K562 (cell line): ENCODE measurements around the gene UBXN6. TPM values are rescaled to one million over a fixed set of nuclear protein-coding genes. Genes with fewer than 3 reads are reported as not detected.

Source experiments
- ARNT ChIP-seq, 2 experiments: fragments of 450-650 bp; IDR thresholded peaks; 2 replicates each; pipeline ENCODE4 v1.6.1; 2016; ENCODE audit warnings: mild to moderate bottlenecking in 1 of 2
- ATF4 ChIP-seq: fragments of 450-650 bp; formaldehyde crosslinking; IDR thresholded peaks from 2 replicates; pipeline ENCODE4 v1.4.0; 2022; ENCODE audit warnings: mild to moderate bottlenecking, moderate library complexity
- GABPA ChIP-seq: fragments of 200-800 bp; sonication (Bioruptor generic); conservative IDR thresholded peaks from 2 replicates; pipeline ENCODE4 v1.6.1; 2016; ENCODE audit warnings: low read depth, missing genetic modification characterization, missing compliant biosample characterization
- NFYB ChIP-seq: IDR thresholded peaks from 2 replicates; pipeline ENCODE4 v1.6.1; 2011; ENCODE audit warnings: mild to moderate bottlenecking, moderate library complexity; ENCODE audit not compliant: insufficient read length; ENCODE audit errors: extremely low read depth
- PHTF2 ChIP-seq: fragments of 250-450 bp; sonication (Bioruptor Pico); IDR thresholded peaks from 2 replicates; pipeline ENCODE4 v1.5.0; 2021; ENCODE audit warnings: mild to moderate bottlenecking
- POLR2G ChIP-seq: fragments of 200-400 bp; formaldehyde crosslinking; IDR thresholded peaks from 2 replicates; pipeline ENCODE4 v1.6.1; 2017; ENCODE audit warnings: low read depth, mild to moderate bottlenecking, antibody characterized with exemption, low read length, moderate library complexity
- RBFOX2 ChIP-seq: fragments of 200-400 bp; formaldehyde crosslinking; IDR thresholded peaks from 2 replicates; pipeline ENCODE4 v1.6.1; 2017; ENCODE audit warnings: low read depth, mild to moderate bottlenecking, low read length, moderate library complexity
- SP2 ChIP-seq: IDR thresholded peaks from 2 replicates; pipeline ENCODE4 v1.6.1; 2011; ENCODE audit warnings: mild to moderate bottlenecking, low read depth, low read length, moderate library complexity; ENCODE audit not compliant: poor library complexity, severe bottlenecking; ENCODE audit errors: extremely low read depth
- ZNF592 ChIP-seq: fragments of 450-650 bp; IDR thresholded peaks from 2 replicates; pipeline ENCODE4 v1.6.1; 2017; ENCODE audit warnings: antibody characterized with exemption, mild to moderate bottlenecking
- polyA plus RNA-seq, 8 experiments: library from polyadenylated mRNA; depleted of rRNA in 4 of 8; stranded (reverse) in 5 of 8; unstranded in 3 of 8; fragments of >200 nt; fragmentation: Nextera tagmentation in 2 of 8; fragmentation: Illumina TruSeq in 1 of 8; extraction: Ambion mirVana in 2 of 8; extraction: Trizol in 1 of 8; gene quantifications; 2 replicates each; pipeline versions ENCODE4 v1.2.1 to v1.2.3, GENCODE V29; 2011 to 2014; ENCODE audit warnings: inconsistent platforms in 1 of 8, missing spikeins in 1 of 8
- total RNA-seq, 7 experiments: library from RNA; depleted of rRNA in 6 of 7; stranded (reverse); fragments of >200 nt in 6 of 7; fragmentation: Illumina TruSeq in 2 of 7; extraction: Trizol in 2 of 7; gene quantifications; 2 replicates each; pipeline versions ENCODE4 v1.2.1 to v1.2.3, GENCODE V29; 2011 to 2021; ENCODE audit warnings: low replicate concordance in 1 of 7
- TF ChIP-seq, protein P1 (sequence below), 2 experiments: fragments of 450-650 bp in 1 of 2; sonication (generic) in 1 of 2; formaldehyde crosslinking in 1 of 2; IDR thresholded peaks; 2 replicates each; pipeline versions ENCODE4 v1.7.1 to v1.9.0; 2016 to 2022; ENCODE audit warnings: inconsistent platforms in 1 of 2, mild to moderate bottlenecking in 1 of 2, missing genetic modification reagents in 1 of 2

UBXN6 gene
- total and polyA plus RNA-seq, 9 of the 15 experiments (the other 6 are each of a cell fraction or from before 2014, with no cell fraction given): 0.48 to 90.2 (median 29.5) TPM

DNA sequence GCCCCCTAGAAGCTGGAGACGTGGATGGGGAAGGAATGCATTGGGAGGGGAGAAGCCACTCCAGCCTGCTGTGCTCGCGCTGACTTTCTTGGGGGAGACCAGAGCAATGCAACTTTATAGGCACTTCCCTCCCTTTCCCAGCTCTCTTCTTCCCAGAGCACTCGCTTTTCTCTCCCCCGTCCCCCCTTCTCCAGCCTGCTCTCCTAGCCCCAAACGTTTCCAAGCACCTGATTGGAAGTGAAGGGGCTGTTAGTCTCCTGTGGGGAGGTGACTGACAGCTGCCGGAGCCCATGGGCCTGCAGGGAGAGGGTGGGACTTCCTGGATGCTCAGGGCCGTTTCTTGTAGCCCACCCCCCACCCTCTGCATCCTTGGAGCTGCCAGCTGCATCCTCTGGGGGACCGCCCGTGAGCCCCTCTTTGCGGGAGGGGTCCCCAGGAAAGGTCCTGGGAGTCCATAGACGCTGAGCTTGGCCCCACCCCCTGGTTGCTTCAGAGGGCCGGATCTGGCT is 17.0 kb upstream of the UBXN6 start (continued):
- TF ChIP-seq, protein P1, sequence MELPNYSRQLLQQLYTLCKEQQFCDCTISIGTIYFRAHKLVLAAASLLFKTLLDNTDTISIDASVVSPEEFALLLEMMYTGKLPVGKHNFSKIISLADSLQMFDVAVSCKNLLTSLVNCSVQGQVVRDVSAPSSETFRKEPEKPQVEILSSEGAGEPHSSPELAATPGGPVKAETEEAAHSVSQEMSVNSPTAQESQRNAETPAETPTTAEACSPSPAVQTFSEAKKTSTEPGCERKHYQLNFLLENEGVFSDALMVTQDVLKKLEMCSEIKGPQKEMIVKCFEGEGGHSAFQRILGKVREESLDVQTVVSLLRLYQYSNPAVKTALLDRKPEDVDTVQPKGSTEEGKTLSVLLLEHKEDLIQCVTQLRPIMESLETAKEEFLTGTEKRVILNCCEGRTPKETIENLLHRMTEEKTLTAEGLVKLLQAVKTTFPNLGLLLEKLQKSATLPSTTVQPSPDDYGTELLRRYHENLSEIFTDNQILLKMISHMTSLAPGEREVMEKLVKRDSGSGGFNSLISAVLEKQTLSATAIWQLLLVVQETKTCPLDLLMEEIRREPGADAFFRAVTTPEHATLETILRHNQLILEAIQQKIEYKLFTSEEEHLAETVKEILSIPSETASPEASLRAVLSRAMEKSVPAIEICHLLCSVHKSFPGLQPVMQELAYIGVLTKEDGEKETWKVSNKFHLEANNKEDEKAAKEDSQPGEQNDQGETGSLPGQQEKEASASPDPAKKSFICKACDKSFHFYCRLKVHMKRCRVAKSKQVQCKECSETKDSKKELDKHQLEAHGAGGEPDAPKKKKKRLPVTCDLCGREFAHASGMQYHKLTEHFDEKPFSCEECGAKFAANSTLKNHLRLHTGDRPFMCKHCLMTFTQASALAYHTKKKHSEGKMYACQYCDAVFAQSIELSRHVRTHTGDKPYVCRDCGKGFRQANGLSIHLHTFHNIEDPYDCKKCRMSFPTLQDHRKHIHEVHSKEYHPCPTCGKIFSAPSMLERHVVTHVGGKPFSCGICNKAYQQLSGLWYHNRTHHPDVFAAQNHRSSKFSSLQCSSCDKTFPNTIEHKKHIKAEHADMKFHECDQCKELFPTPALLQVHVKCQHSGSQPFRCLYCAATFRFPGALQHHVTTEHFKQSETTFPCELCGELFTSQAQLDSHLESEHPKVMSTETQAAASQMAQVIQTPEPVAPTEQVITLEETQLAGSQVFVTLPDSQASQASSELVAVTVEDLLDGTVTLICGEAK (IDR thresholded peaks at IDR 0.05): peak; percentile 45
- TF ChIP-seq, protein P1 (CRISPR knock-in tag; IDR thresholded peaks at IDR 0.05): no peak
- TF ChIP-seq GABPA (tag): peak; percentile 50
- no peak for TF ChIP-seq PHTF2 (CRISPR knock-in tag)
- TF ChIP-seq SP2: peak; percentile 49
- TF ChIP-seq ARNT (IDR thresholded peaks at IDR 0.05): no peak
- no peak for TF ChIP-seq ATF4 (CRISPR knock-in tag)
- no peak for TF ChIP-seq POLR2G
- TF ChIP-seq NFYB: peak; percentile 76
- TF ChIP-seq RBFOX2: no peak
- no peak for TF ChIP-seq ZNF592
